ENCODE data around the gene IFT43.

Gene IFT43

GRCh38 chr14:75985618-75986438 is at the start of gene IFT43:
IFT43 (plus strand) TSS chr14:75985763; CDS start chr14:75985787, 24 bp downstream.
- no peak for DNase-seq (ENCODE audit: low read depth, low spot score)

DNA sequence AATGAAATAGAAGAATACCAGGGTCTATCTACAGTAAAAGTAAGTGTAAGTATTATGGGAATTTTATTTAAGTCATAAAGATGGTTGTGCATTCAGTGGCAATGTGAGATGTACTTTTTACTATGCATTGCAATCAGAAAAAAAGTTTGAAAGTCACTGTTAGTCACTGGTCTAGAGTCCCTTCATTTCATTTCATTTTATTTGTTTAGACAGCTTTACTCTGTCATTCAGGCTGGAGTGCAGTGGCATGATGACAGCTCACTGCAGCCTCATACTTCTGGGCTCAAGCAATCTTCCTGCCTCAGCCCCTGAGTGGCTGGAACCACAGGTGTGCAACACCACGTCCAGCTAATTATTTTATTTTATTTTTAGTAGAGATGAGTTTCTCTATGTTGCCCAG is 46.4 kb upstream of the IFT43 start:
- DNase-seq (ENCODE audit: low read depth, low spot score) = no peak

DNA sequence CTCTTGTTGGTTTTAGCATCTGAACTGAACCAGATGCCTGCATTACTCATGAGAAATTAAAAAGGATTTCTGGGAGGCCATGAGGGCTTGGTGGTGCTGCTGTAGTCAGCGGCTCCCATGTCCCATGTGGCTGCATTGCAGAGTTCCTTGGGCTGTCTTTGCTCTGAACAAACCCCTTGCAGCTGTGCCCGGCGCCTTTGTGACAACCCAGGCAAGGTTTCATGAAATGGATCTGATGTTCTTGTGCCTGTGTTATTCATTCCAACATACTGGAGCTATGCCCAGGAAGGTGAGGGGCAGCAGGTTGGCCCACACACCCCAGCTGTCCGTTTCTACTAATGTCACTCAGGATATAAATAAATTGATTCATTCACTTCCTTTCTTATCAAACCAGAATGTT is 44.5 kb upstream of the IFT43 start:
- no peak for DNase-seq (ENCODE audit: low read depth, low spot score)

GRCh38 chr14:75944607-75945241 is 40.8 kb upstream of the IFT43 start:
- no peak for DNase-seq (ENCODE audit: low read depth, low spot score)

- DNase-seq (ENCODE audit: low read depth, low spot score) = no peak
Observed at GRCh38 chr14:75946785-75947184, 38.8 kb upstream of the IFT43 start.

DNA sequence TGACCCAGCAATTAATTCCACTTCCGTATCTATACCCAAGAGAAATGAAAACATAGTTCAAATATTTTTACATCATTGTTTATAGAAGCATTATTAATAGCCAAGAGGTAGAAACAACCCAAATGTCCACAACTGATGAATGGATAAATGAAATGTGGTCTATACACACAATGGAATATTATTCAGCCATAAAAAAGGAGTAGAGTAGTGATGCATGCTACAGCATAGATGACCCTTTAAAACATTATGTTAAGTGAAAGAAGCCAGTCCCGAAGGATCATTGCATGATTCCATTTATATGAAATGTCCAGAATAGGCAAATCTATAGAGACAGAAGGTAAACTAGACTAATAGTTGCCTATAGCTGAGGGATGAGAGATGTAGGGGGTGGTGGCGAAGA is 33.1 kb upstream of the IFT43 start:
- DNase-seq (ENCODE audit: low read depth, low spot score) = no peak

- no peak for DNase-seq (ENCODE audit: low read depth, low spot score)
Observed at GRCh38 chr14:75959031-75959430, 26.5 kb upstream of the IFT43 start.

GRCh38 chr14:75960231-75960630 is 25.3 kb upstream of the IFT43 start:
- no peak for DNase-seq (ENCODE audit: low read depth, low spot score)

- DNase-seq (ENCODE audit: low read depth, low spot score) = no peak
Observed at GRCh38 chr14:75961662-75962061, 23.9 kb upstream of the IFT43 start.

DNA sequence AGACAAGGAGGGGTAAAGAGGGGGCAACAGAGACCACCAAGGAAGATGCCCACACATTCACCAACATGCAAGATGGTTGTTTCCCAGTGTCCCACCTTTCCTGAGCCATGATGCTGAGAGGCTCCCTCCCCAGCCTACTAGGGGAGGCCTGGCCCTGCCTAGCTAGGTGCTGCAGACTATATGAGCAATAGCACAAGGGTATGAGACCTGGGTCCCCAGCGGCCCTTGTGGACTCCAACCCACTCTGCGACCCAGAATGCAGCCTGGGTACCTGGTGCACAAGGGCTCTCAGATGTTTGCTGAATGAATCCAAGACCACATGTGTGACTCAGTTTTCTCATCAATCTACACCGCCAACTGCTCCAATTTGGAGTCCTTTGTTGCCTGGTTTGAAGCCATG is 17.7 kb upstream of the IFT43 start:
- no peak for DNase-seq (ENCODE audit: low read depth, low spot score)

DNA sequence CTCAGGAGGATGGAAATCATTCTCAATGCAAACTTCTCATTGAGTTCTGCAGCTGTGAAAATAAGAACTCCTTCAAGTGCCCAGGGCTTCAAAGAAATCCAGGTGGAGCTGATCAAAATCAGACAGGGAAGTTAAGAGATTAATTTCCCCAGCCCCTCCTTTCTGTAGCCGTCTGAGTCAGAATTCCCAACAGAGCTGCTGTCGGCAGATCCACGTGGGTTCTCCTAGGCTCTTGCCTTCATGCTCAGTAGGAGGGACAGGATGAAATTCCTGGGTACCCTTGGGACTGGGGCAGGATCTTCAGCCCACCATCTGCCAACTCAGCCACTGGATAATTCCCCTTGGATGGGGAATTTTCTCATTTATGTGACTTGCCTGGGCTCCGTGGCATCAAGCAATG is 17.1 kb upstream of the IFT43 start:
- DNase-seq (ENCODE audit: low read depth, low spot score) = no peak

DNA sequence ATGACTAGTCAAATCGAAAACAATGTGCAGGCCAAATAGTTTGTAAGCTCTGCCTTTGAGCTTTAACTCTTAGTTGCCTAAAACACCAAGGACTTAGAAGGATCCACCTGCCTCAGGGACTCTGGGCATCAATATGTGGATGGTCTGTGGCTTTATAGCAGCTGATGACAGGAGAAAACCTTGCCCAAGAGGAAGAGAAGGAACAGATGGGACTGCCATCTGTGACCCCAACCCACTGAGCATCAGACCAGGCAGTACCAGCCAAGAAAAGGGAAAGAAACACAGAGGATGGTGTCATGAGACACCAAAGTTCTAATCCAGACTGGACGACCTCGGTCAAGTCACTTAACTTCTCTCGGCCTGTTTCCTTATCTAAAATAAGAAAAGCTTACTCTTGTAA is 16.4 kb upstream of the IFT43 start:
- DNase-seq (ENCODE audit: low read depth, low spot score) = no peak

DNA sequence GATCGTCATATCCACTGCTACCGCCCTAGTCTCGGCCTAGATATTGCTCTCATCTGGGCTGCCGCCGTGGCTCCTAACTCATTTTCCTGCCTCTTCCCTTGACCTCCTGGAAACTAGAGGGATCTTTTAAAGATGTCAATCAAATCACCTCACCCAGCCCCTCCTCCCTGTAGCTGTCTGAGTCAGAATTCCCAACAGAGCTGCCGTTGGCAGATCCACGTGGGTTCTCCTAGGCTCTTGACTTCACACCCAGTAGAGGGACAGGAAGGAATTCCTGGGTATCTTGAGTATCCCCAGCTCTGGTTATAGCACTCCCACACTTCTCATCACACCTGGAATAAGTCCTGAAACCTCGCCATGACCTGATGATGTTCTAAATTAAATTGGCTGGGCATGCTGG is 15.7 kb upstream of the IFT43 start:
- no peak for DNase-seq (ENCODE audit: low read depth, low spot score)

DNA sequence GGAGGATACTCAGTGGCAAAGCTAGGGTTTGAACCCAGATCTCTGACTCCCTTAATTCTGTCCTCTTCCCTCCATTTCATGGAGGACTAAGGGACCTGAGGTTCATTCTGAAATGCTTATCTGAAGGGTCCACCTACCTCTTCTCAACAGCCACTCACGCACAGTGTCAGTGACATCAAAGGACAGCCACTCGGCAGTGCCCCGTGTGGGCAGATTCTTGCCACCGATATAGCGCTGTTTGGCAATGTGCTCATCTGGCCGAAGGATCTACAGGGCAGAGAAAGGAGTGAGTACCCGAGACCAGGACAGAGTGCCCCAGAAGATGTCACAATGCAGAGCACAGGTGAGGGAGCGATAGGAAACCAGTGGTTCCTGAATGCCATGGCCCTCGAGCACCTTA is 14.6 kb upstream of the IFT43 start:
- DNase-seq (ENCODE audit: low read depth, low spot score) = no peak

GRCh38 chr14:75971509-75971908 is 14.1 kb upstream of the IFT43 start:
- DNase-seq (ENCODE audit: low read depth, low spot score) = no peak

DNA sequence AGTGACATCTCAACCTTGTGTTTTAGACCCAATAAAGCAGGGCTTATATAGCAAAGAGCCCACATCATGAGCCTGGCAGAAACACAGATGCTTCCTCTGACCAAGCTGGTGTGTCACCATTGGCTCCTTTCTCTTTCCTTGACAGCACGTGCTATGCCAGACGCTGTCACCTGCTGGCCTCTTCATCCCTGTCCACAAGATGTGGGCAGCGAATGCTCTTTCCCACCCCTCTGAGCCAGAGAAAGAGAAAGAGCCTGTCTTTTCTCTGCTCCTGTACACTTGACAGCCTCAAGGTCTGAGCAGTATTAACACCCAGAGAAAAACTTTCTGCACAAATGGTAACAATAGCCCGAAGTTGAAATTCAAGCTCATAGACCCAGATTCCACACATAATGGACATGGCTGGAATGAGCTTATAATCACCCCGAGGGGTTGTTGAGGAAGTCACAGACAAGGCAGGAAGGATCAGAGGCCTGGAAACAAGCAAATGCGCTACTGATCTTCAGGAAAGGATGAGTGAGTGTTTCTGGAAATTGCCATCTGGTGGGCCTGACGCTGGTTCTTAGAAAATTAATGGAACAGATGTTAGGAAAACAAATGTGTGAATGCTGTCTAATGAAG is 12.7 kb upstream of the IFT43 start:
- no peak for DNase-seq (ENCODE audit: low read depth, low spot score)

DNA sequence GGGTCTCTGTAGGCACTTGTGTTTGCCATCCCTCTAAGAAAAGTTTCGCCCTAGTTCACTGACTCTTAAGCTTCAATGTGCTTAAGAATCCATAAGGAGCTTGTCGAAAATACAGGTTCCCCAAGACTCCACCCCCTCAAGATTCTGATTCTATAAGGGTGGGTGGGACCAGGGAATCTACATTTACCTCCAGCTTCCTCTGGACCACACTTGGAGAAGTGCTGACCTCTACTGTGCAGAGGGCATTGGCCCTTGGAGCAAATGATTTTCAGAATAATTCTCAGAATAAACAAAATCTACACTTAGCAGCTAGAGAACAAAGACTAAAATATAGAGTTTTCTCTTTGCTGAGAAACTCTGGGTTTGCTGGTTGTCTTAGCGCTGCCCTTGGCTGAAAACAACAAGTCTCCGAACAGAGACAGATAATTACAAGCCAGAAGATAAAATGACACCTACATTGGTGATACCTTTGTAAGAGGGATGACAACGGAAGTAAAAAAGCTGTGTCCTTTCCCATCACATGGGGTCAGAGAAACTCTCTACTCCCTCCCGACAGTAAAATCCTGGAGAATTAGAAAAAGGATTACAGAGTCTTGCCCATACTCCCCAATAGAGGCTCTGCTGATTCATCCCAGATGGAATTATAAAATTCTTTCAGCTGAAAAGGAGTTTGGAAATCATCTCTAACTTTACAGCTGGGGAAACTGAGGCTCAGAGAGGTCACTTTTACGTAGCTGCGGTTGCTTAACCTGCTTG is 8.6 kb upstream of the IFT43 start:
- no peak for DNase-seq (ENCODE audit: low read depth, low spot score)

GRCh38 chr14:75977582-75977943 is 8.0 kb upstream of the IFT43 start:
- no peak for DNase-seq (ENCODE audit: low read depth, low spot score)

- no peak for DNase-seq (ENCODE audit: low read depth, low spot score)
Observed at GRCh38 chr14:75978249-75978731, 7.3 kb upstream of the IFT43 start.

GRCh38 chr14:75979071-75979571 is 6.4 kb upstream of the IFT43 start:
- DNase-seq (ENCODE audit: low read depth, low spot score) = no peak

DNA sequence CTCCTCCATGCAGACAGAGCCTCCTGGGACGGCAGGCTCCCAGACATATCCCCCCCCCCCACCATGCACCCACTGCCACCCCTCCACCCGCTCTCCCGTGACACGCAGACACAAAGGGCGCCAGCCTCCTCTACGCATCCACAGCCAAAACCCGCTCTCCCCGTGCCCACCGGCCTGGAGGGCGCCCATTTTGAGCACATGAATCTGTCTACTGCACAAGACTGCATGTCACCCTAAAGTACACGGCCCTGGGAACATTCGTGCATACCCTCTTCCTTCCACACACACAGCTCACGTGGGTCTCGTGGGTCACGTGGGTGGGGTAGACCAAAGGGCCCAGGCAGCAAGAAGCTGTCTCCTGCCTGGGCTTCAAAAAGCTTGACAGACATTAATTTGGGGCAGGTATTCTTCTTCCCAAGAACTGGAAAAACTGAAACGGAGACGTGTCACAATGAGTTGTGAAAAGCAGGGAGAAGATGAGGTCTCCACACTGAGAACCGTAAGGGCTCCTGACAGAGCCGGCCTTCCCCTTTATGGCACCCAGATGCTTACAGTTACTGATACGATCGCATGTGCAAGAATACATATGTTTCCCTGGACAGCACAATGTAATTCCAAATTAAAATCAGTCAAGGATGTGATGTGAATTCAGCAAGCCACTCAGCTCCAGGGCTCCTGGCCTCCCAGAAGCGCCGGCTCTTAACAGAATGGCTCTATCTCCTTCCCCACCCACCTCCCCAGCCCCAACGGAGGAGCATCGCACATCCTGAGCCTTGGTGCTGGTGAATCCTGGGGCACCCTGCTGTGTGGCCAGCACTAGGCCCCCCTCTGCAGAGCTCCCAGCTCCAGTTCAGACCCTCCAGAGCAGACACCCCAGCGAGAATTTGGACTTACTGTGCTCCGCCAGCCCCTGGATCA is 5.7 kb upstream of the IFT43 start:
- DNase-seq (ENCODE audit: low read depth, low spot score) = no peak

Measured in smooth muscle cell of the brain vasculature (primary cell).